ENCODE data around the gene CARD8. TPM values are rescaled to one million over a fixed set of nuclear protein-coding genes. Genes with fewer than 3 reads are reported as not detected.
A peak's percentile ranks its signal among the peaks of the same experiment; 100 is the strongest.

Gene CARD8
- total and polyA plus RNA-seq, 2 of the 8 experiments (the other 6 are each of a cell fraction or from before 2014, with no cell fraction given): 8.9 to 24.4 TPM

DNA sequence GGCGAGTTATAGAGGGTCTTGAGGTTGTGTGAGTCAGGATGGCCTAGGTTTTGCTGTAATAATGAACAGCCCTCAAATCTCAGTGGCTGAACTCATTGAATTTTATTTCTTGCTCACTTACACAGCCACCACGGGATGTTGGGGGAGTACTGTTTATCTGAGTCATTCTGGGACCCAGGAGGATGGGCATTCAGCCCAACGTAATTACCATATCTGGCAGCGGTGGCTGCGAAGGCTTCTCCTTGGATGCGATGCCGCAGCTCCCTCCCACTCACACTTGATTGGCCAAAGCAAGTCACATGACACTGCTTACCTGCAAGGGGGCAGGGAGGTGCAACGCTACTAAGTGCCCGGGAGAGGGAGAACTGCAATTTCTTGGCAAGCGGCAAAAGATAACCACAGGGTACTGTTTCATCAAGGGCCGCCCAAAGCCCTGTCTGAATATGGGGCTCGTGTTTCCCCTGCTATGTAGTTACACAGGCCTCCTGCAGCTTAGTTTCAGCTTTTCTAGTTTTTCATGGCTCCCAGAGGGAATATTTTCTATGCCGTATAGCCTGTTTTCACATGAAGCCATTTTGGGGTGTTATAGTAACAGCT is 65.3 kb downstream of the CARD8 start (continued):
- TF ChIP-seq, protein P1, sequence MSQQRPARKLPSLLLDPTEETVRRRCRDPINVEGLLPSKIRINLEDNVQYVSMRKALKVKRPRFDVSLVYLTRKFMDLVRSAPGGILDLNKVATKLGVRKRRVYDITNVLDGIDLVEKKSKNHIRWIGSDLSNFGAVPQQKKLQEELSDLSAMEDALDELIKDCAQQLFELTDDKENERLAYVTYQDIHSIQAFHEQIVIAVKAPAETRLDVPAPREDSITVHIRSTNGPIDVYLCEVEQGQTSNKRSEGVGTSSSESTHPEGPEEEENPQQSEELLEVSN (IDR thresholded peaks at IDR 0.05): peak; percentile 78
- TF ChIP-seq GTF2F1 (IDR thresholded peaks at IDR 0.05; ENCODE audit: borderline replicate concordance, low read depth, low read length): 0 out of 2 replicates have a peak, but pooled peaks have one; percentile 44
- TF ChIP-seq JUND (IDR thresholded peaks at IDR 0.05; ENCODE audit: low read length): peak; percentile 49; the same call in 1 of the 2 replicates
- TF ChIP-seq MAX (IDR thresholded peaks at IDR 0.05): peak; percentile 40; the same call in 1 of the 2 replicates
- peak; percentile 36 to 44; a peak in 3 of 4 replicates for TF ChIP-seq RAD21 (IDR thresholded peaks at IDR 0.05 in 1 of 2, conservative IDR thresholded peaks at IDR 0.05 in 1 of 2; ENCODE audit: low read depth in 2 of 2, low read length in 2 of 2)
- peak; percentile 41; the same call in 1 of the 2 replicates for TF ChIP-seq EGR1 (IDR thresholded peaks at IDR 0.05; ENCODE audit: borderline replicate concordance, low read depth, low read length)
- no peak for TF ChIP-seq SAP30 (IDR thresholded peaks at IDR 0.05; ENCODE audit: insufficient read depth, insufficient replicate concordance, low read length)
- no peak for TF ChIP-seq POU5F1 (IDR thresholded peaks at IDR 0.05; ENCODE audit: low read depth, low read length)
- peak; percentile 95 for TF ChIP-seq USF2 (IDR thresholded peaks at IDR 0.05; ENCODE audit: low read length)
- TF ChIP-seq CEBPB (IDR thresholded peaks at IDR 0.05; ENCODE audit: low read depth, low read length): 0 out of 2 replicates have a peak, but pooled peaks have one; percentile 5
- peak; percentile 49; the same call in 1 of the 2 replicates for TF ChIP-seq TAF1 (IDR thresholded peaks at IDR 0.05; ENCODE audit: low read depth, low read length)
- TF ChIP-seq ASH2L (IDR thresholded peaks at IDR 0.05; ENCODE audit: low read length): peak; percentile 45
- TF ChIP-seq CHD2 (IDR thresholded peaks at IDR 0.05; ENCODE audit: low read length): peak; percentile 88
- peak; percentile 41; the same call in 1 of the 2 replicates for TF ChIP-seq MAFK (IDR thresholded peaks at IDR 0.05; ENCODE audit: low read depth, low read length)
- TF ChIP-seq, protein P2, sequence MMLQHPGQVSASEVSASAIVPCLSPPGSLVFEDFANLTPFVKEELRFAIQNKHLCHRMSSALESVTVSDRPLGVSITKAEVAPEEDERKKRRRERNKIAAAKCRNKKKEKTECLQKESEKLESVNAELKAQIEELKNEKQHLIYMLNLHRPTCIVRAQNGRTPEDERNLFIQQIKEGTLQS (IDR thresholded peaks at IDR 0.05; ENCODE audit: insufficient read depth, low read depth, low read length): peak; percentile 70; the same call in 1 of the 2 replicates

Data from H1 (cell line).